ENCODE results near the gene FADS3. TPM values are rescaled to one million over a fixed set of nuclear protein-coding genes. Genes with fewer than 3 reads are reported as not detected.

Gene FADS3
- total and polyA plus RNA-seq, 2 experiments from 2014 or later, result 44.4 to 73.5 TPM

DNA sequence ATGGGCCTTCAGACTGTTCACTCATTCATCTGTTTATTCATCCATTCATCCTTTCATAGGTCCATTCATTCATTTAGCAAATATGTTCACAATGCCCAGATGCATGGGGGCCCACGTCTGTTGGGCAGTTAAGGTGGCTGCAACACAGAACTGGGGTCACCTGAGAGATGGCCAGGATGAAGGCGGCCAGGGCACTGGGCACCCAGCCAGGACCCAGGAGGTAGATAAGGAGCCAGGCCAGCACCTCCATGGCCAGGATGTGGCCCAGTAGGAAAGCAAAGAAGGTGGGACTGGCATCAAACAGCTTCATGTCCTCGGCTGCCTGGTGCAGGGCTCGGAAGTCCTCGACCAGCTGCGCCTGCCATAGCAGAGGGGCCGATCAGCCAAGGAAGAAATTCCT is 12.2 kb downstream of the FADS3 start:
- Histone ChIP-seq H3K27ac (ENCODE audit: low read depth) (no peak overlapping the region), H3K9me2 (ENCODE audit: insufficient read depth) (no peaks in the 10 kb centered on the region), H3K4me2 (no peak overlapping the region), H4K20me1 (replicated peaks; ENCODE audit: insufficient read depth) (no peaks in the 10 kb centered on the region), H3K79me2 (replicated peaks; ENCODE audit: insufficient read depth) (no peaks in the 10 kb centered on the region), H3K36me3 (ENCODE audit: insufficient read depth) (no peaks in the 10 kb centered on the region), H3K4me1 (ENCODE audit: insufficient read depth) (peaks cover 27% of the 10 kb centered on the region), H3F3A (replicated peaks; ENCODE audit: low read depth) (no peaks in the 10 kb centered on the region), H3K4me3 (no peak overlapping the region), H3K27me3 (ENCODE audit: insufficient read depth) (no peaks in the 10 kb centered on the region), H2AFZ (no peak overlapping the region)
- no peak for ATAC-seq
- Mint-ChIP-seq H3K9me3 (no peaks in the 10 kb centered on the region), H3K27ac (no peak overlapping the region), H3K27me3 (ENCODE audit: insufficient read depth, low read depth, poor library complexity) (peaks cover 4% of the 10 kb centered on the region), H3K36me3 (ENCODE audit: low read depth) (peaks cover 5% of the 10 kb centered on the region; the same call in 2 of the 3 replicates), H3K4me3 (no peak overlapping the region), H3K4me1 (peaks cover 38% of the 10 kb centered on the region)
- DNase-seq (ENCODE audit: low spot score), result no peak
- TF ChIP-seq REST (IDR thresholded peaks at IDR 0.05; ENCODE audit: unreplicated experiment), result no peak
- no peak for TF ChIP-seq ETS1 (IDR thresholded peaks at IDR 0.05)
- TF ChIP-seq ZNF331 (CRISPR knock-in tag; IDR thresholded peaks at IDR 0.05; ENCODE audit: low read depth), result no peak
- no peak for TF ChIP-seq JUNB (IDR thresholded peaks at IDR 0.05; ENCODE audit: unreplicated experiment)
- TF ChIP-seq CTCF (conservative IDR thresholded peaks at IDR 0.05; ENCODE audit: low read depth in 2 of 2), result no peak

DNA sequence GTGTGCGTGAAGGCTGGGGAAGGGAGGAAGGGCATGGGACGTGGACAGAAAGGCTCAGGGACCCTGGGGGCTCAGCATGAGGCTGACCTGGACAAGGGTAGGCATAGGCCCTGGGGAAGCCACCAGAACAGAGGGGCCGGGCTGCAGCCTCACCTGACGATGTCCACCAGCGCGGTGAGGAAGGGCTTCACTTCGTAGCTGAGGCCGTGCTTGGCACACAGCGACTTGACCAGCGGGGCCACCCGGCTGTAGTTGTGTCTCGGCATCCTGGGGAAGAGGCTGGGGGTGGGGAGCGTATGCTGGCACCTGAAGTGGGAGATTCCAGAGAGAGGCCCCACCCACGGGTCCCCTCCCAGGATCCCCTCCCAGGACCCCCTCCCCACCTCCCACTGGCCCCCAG is 15.6 kb downstream of the FADS3 start:
- peaks cover 3% of the 10 kb centered on the region; the same call in 1 of the 3 replicates for H3K36me3 Mint-ChIP-seq (ENCODE audit: low read depth)
- H3K4me3 Mint-ChIP-seq, result no peak overlapping the region
- Histone ChIP-seq H3K4me3 (no peak overlapping the region), H3K79me2 (replicated peaks; ENCODE audit: insufficient read depth) (no peaks in the 10 kb centered on the region), H3F3A (replicated peaks; ENCODE audit: low read depth) (peaks cover 1% of the 10 kb centered on the region; the same call in 1 of the 2 replicates), H3K27me3 (ENCODE audit: insufficient read depth) (no peaks in the 10 kb centered on the region), H3K27ac (ENCODE audit: low read depth) (peak overlapping the region; percentile 45; the same call in 1 of the 2 replicates), H4K20me1 (replicated peaks; ENCODE audit: insufficient read depth) (no peaks in the 10 kb centered on the region), H3K4me2 (no peak overlapping the region), H3K9me2 (ENCODE audit: insufficient read depth) (no peaks in the 10 kb centered on the region), H3K4me1 (ENCODE audit: insufficient read depth) (peaks cover 21% of the 10 kb centered on the region), H2AFZ (no peak overlapping the region), H3K36me3 (ENCODE audit: insufficient read depth) (no peaks in the 10 kb centered on the region; the same call in 1 of the 2 replicates)
- peaks cover 19% of the 10 kb centered on the region for H3K27me3 Mint-ChIP-seq (ENCODE audit: insufficient read depth, low read depth, poor library complexity)
- ATAC-seq (no peak), DNase-seq (ENCODE audit: low spot score) (no peak)
- H3K9me3 Mint-ChIP-seq, result no peaks in the 10 kb centered on the region
- no peak overlapping the region for H3K27ac Mint-ChIP-seq
- peaks cover 34% of the 10 kb centered on the region for H3K4me1 Mint-ChIP-seq
- TF ChIP-seq NANOG (IDR thresholded peaks at IDR 0.05; ENCODE audit: borderline replicate concordance), result no peak
- no peak for TF ChIP-seq ZNF114 (CRISPR knock-in tag; IDR thresholded peaks at IDR 0.05)
- TF ChIP-seq EZH2phosphoT487 (IDR thresholded peaks at IDR 0.05; ENCODE audit: unreplicated experiment), result no peak
- TF ChIP-seq ZNF462 (CRISPR knock-in tag; IDR thresholded peaks at IDR 0.05), result no peak
- TF ChIP-seq CREB1 (CRISPR knock-in tag; IDR thresholded peaks at IDR 0.05; ENCODE audit: low read depth), result no peak
